GM21526 (cell line): ENCODE measurements around the gene HOXA3.

Experiments used
- ATAC-seq: cut with Tn5 transposase; IDR thresholded peaks from one replicate; pipeline ENCODE4 v1.9.1; 2021; ENCODE audit warnings: moderate library complexity; ENCODE audit not compliant: unreplicated experiment, low FRiP score

Gene HOXA3

DNA sequence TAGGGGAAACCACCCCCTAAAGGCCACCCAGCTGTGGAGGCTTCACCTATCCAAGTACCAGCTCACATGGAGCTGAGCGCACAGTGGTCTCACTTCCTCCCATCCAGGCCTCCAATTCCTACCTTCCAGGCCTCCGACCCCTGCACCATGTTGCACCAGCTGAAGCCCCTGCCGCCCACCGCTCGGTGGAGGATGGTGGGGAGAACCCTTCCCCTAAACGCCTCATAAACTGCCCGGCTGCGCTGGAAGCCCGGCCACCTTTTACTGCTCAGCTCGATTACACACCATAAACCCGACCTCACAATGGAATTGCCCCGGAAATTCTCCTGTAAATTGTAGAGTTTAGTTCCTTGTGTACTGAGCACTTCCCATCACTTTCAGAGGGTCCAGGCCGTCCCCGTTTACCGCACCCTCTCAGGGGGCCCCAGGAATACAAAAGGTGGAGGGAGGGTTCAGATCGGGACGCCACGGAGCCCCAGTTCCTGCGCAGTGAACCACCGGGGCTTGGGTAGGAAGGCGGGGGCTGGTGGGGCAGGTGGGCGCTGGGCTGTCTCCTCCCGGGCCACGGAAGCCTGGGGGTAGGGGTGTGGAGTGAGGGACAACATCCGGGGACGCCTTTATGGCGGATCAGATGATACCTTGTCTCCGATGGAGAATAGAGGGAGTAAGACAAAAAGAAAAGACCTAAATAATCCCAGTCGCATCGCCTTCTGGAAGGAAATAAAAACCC is 5.5 kb upstream of the HOXA3 start:
- ATAC-seq: no peak

GRCh38 chr7:27156916-27157701 is 4.7 kb upstream of the HOXA3 start:
- no peak for ATAC-seq

GRCh38 chr7:27156508-27156898 is 4.1 kb upstream of the HOXA3 start, which contains the start of gene HOXA7:
TSS of gene HOXA7 (minus strand) at chr7:27156675. CDS start at chr7:27156545, 130 bp downstream.
- ATAC-seq: no peak

GRCh38 chr7:27155816-27156507 is 3.6 kb upstream of the HOXA3 start:
- no peak for ATAC-seq

- ATAC-seq: no peak
Observed at GRCh38 chr7:27154901-27155815, 2.8 kb upstream of the HOXA3 start.

DNA sequence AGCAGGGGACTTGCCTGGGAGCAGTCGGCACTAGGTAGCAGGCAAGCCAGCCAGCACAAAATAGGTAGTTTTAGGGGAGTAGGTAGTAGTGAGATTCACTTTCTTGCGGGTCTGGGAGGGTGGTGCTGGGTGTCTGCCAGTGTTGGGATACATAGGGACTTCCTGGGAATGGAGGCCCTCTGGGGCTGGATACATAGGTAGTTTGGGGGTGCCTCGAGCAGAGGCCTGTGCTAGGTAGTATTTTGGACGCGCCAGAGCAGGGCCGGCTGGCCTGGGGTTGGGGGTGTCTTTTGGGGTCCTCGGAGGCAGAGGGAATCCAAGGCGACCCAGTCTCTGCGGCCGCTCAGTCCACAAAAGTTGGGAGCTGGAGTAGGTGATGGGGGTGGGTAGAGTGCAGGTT is 2.0 kb upstream of the HOXA3 start:
- no peak for ATAC-seq

GRCh38 chr7:27153526-27153925 is 1.1 kb upstream of the HOXA3 start:
- no peak for ATAC-seq

- no peak for ATAC-seq
Observed at GRCh38 chr7:27152816-27153442, 546 bp upstream of the HOXA3 start.

- no peak for ATAC-seq
Observed at GRCh38 chr7:27151341-27151930, 947 bp downstream of the HOXA3 start.

GRCh38 chr7:27150568-27151340 is 1.6 kb downstream of the HOXA3 start:
- peak; percentile 77 for ATAC-seq

GRCh38 chr7:27149842-27150567 is 2.4 kb downstream of the HOXA3 start:
- ATAC-seq: no peak

GRCh38 chr7:27148756-27149641 is 3.4 kb downstream of the HOXA3 start:
- no peak for ATAC-seq

DNA sequence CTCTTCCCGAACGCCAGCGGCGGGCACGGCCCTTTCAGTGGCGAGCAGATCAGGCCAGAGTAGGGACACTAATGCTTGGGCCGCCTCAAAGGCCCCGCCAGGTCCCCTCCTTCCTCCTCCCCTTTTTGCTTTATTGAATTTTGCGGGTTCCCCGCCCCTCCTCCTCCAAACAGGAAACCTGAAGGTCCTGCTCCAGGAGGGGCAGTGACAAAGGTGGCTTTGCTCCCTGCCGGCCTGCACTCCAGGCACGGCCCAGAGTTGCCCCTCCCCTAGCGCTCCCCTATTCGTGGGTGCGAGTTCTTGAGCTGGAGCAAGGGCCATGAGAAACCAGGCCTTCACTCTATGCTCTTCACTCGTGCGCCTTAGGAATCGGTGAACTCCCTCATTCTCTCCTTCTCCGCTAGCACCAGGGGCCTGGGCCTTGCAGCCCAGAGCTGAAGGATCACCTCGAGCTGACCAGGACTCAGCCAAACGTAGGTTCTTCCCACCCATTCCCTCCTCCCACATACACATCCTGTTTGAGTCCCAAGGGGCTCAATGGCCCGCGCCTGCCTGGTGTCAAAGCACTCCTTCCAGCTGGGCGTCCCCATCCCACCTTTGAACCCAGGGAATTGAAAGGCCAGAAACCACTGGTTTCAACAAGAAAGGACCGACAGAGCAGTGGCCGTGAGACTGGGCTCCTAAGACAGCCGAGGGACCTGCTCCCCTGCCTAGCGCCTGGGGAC is 4.2 kb downstream of the HOXA3 start:
- ATAC-seq: no peak

- no peak for ATAC-seq
Observed at GRCh38 chr7:27147199-27148030, 5.0 kb downstream of the HOXA3 start, which contains the start of gene HOXA6. TSS of gene HOXA6 (minus strand) at chr7:27147774. CDS start at chr7:27147749, 25 bp downstream.

GRCh38 chr7:27146491-27147198 is 5.7 kb downstream of the HOXA3 start:
- ATAC-seq: no peak
